ENCODE data around the gene SCUBE1.

- TF ChIP-seq CTCF (IDR thresholded peaks at IDR 0.05) (no peak), POLR2A (IDR thresholded peaks at IDR 0.05) (no peak), EP300 (IDR thresholded peaks at IDR 0.05) (no peak)
Observed at GRCh38 chr22:43272301-43272700, 70.9 kb downstream of the SCUBE1 start.
